Measurements from ENCODE around the gene PTAFR.

- TF ChIP-seq CTCF (IDR thresholded peaks at IDR 0.05; ENCODE audit: control extremely low read depth in 1 of 3, insufficient read depth in 1 of 3, low read depth in 1 of 3, low read length in 3 of 3) = no peak
- no peak for TF ChIP-seq BCL11A (IDR thresholded peaks at IDR 0.05; ENCODE audit: low read depth in 2 of 2, low read length in 2 of 2)
- no peak for TF ChIP-seq SAP30 (IDR thresholded peaks at IDR 0.05; ENCODE audit: insufficient read depth, insufficient replicate concordance, low read length)
Observed at GRCh38 chr1:28180306-28181305, 4.1 kb upstream of the PTAFR start.
